Ovary (tissue), 3 donors: ENCODE measurements around the gene CD24.

Experiments
- EP300 ChIP-seq: sonication (generic); formaldehyde crosslinking; IDR thresholded peaks from one replicate; pipeline ENCODE4 v1.6.1; 2017; ENCODE audit warnings: antibody characterized with exemption
- POLR2A ChIP-seq: fragments of 450-650 bp; IDR thresholded peaks from one replicate; pipeline ENCODE4 v1.6.1; 2017; ENCODE audit warnings: antibody characterized with exemption, mild to moderate bottlenecking, moderate library complexity
- TF ChIP-seq, protein P1 (sequence below), 3 donors: fragments of 450-650 bp in 2 of 3; fragments of 200-600 bp in 1 of 3; IDR thresholded peaks; one replicate each; pipeline versions ENCODE4 v1.5.1 to v1.8.0; 2016 to 2022; ENCODE audit warnings: antibody characterized with exemption in 3 of 3, mild to moderate bottlenecking in 1 of 3
- donor health status: DM: no; HTN: no; CAD: no.

- TF ChIP-seq, protein P1, sequence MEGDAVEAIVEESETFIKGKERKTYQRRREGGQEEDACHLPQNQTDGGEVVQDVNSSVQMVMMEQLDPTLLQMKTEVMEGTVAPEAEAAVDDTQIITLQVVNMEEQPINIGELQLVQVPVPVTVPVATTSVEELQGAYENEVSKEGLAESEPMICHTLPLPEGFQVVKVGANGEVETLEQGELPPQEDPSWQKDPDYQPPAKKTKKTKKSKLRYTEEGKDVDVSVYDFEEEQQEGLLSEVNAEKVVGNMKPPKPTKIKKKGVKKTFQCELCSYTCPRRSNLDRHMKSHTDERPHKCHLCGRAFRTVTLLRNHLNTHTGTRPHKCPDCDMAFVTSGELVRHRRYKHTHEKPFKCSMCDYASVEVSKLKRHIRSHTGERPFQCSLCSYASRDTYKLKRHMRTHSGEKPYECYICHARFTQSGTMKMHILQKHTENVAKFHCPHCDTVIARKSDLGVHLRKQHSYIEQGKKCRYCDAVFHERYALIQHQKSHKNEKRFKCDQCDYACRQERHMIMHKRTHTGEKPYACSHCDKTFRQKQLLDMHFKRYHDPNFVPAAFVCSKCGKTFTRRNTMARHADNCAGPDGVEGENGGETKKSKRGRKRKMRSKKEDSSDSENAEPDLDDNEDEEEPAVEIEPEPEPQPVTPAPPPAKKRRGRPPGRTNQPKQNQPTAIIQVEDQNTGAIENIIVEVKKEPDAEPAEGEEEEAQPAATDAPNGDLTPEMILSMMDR (IDR thresholded peaks at IDR 0.05): no peak
- TF ChIP-seq POLR2A (no peak), EP300 (no peak)
Measured at GRCh38 chr6:106976270-106976669, 1.7 kb upstream of the CD24 start.
